BLaER1 treated with 17β-estradiol and CSF1 and Interleukin-3, amounts not matched to agents 10 nM and 100 nM (cell line): ENCODE results near the gene PTPRN2.

Source experiments
- H3K27ac ChIP-seq, 11 experiments: shearing (Covaris generic); formaldehyde crosslinking; 2 replicates each; pipeline ENCODE4 v1.8.1; 2022
- H3K27me3 ChIP-seq, 11 experiments: shearing (Covaris generic); formaldehyde crosslinking; 2 replicates each; pipeline ENCODE4 v1.8.1; 2022
- H3K36me3 ChIP-seq, 11 experiments: shearing (Covaris generic); formaldehyde crosslinking; 2 replicates each; pipeline ENCODE4 v1.8.1; 2022
- H3K4me1 ChIP-seq, 10 experiments: shearing (Covaris generic); formaldehyde crosslinking; 2 replicates each; pipeline ENCODE4 v1.8.1; 2022
- H3K4me2 ChIP-seq, 11 experiments: shearing (Covaris generic); formaldehyde crosslinking; 2 replicates each; pipeline ENCODE4 v1.8.1; 2022
- H3K4me3 ChIP-seq, 10 experiments: shearing (Covaris generic); formaldehyde crosslinking; 2 replicates each; pipeline ENCODE4 v1.8.1; 2022
- H3K9ac ChIP-seq, 11 experiments: shearing (Covaris generic); formaldehyde crosslinking; 2 replicates each; pipeline ENCODE4 v1.8.1; 2022
- H3K9me3 ChIP-seq, 11 experiments: shearing (Covaris generic); formaldehyde crosslinking; replicated peaks in 1 of 11; 2 replicates each; pipeline ENCODE4 v1.8.1; 2022
- H4K20me1 ChIP-seq, 11 experiments: shearing (Covaris generic); formaldehyde crosslinking; 2 replicates each; pipeline ENCODE4 v1.8.1; 2022
- Cebpa-rat ChIP-seq, 11 experiments: shearing (Covaris generic); IDR thresholded peaks; 2 replicates each; pipeline ENCODE4 v1.8.1; 2022

PTPRN2 gene

GRCh38 chr7:157844611-157845010 is 743.0 kb downstream of the PTPRN2 start:
- no peak overlapping the region for H3K27ac ChIP-seq
- H3K27me3 ChIP-seq, result peaks cover 0 to 6% (median 0%) of the 10 kb centered on the region in 11 experiments; a peak in 4 of 22 replicates
- H4K20me1 ChIP-seq, result no peaks in the 10 kb centered on the region
- no peak overlapping the region for H3K9ac ChIP-seq
- H3K4me3 ChIP-seq, result no peak overlapping the region
- no peak for TF ChIP-seq Cebpa-rat (IDR thresholded peaks at IDR 0.05)
- peaks cover 12 to 45% (median 17%) of the 10 kb centered on the region in 11 experiments; a peak in 19 of 22 replicates for H3K9me3 ChIP-seq
- no peak overlapping the region for H3K4me2 ChIP-seq
- no peaks in the 10 kb centered on the region for H3K36me3 ChIP-seq
- H3K4me1 ChIP-seq, result peaks cover 12 to 16% (median 14%) of the 10 kb centered on the region in 10 experiments

DNA sequence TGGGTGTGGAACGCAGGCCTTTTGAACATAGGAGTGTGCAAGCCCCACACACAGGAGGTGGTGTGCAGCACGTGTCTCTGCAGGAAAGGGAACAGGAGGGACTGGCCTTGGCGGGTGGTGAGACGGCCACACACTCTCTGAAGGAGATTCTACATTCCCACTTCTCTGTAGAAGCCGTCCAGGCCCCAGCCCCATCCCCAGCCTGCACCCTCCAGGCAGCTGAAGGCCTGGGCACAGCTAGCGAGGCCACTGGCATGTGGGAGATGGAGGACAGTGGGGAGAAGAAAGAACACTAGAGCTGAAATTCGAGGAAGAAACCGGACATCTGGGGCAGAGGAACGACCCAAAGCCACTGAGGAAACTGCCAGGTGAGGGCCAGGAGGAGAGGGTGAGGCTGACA is 743.5 kb downstream of the PTPRN2 start:
- Histone ChIP-seq H4K20me1 (no peaks in the 10 kb centered on the region), H3K27me3 (peaks cover 0 to 6% (median 0%) of the 10 kb centered on the region in 11 experiments; a peak in 4 of 22 replicates), H3K36me3 (no peaks in the 10 kb centered on the region), H3K4me2 (no peak overlapping the region), H3K9ac (no peak overlapping the region), H3K9me3 (peaks cover 12 to 48% (median 18%) of the 10 kb centered on the region in 11 experiments; a peak in 19 of 22 replicates), H3K4me1 (peaks cover 12 to 16% (median 14%) of the 10 kb centered on the region in 10 experiments), H3K4me3 (no peak overlapping the region), H3K27ac (no peak overlapping the region)
- TF ChIP-seq Cebpa-rat (IDR thresholded peaks at IDR 0.05), result no peak

- no peaks in the 10 kb centered on the region for H4K20me1 ChIP-seq
- no peak overlapping the region for H3K4me3 ChIP-seq
- H3K4me2 ChIP-seq, result no peak overlapping the region
- peaks cover 0 to 6% (median 0%) of the 10 kb centered on the region in 11 experiments; a peak in 4 of 22 replicates for H3K27me3 ChIP-seq
- peaks cover 12 to 16% (median 14%) of the 10 kb centered on the region in 10 experiments for H3K4me1 ChIP-seq
- H3K9ac ChIP-seq, result no peak overlapping the region
- peaks cover 12 to 42% (median 18%) of the 10 kb centered on the region in 11 experiments; a peak in 19 of 22 replicates for H3K9me3 ChIP-seq
- H3K36me3 ChIP-seq, result no peaks in the 10 kb centered on the region
- no peak overlapping the region for H3K27ac ChIP-seq
- TF ChIP-seq Cebpa-rat (IDR thresholded peaks at IDR 0.05), result no peak
These were observed 744.1 kb downstream of the PTPRN2 start for GRCh38 chr7:157843336-157844140.

DNA sequence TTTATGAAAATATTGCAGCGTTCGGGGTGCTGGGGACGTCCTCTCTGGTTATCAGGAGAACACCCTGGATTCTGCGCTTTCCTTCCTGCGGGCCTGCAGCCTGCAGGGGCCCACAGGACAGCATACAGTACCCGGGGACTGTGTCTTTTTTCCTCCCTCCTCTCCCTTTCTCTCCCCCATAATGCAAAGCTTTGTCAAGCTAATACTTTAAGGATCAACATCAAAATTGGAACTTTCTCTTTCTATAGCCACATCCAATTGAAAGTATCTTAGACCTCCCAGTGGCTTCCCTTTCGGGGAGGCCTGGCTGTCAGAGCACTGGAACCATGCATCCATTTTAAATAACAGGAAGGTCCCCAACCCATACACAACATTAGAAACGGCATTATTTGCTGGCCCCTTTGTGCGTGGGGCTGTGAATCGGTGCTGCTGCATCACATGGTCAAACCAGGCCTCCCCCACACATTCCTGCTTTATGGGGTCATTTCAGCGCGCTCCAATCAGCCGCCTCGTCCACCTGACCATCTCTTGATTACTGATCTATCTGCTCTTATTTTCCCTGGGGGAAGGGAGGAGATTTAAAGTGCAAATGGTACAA is 745.8 kb downstream of the PTPRN2 start:
- no peak for TF ChIP-seq Cebpa-rat (IDR thresholded peaks at IDR 0.05)
- Histone ChIP-seq H4K20me1 (no peaks in the 10 kb centered on the region), H3K9ac (no peak overlapping the region), H3K4me1 (peaks cover 12 to 16% (median 14%) of the 10 kb centered on the region in 10 experiments), H3K27ac (no peak overlapping the region), H3K4me3 (no peak overlapping the region), H3K9me3 (peaks cover 8 to 30% (median 15%) of the 10 kb centered on the region in 11 experiments; a peak in 18 of 22 replicates), H3K36me3 (no peaks in the 10 kb centered on the region), H3K27me3 (peaks cover 0 to 6% (median 0%) of the 10 kb centered on the region in 11 experiments; a peak in 4 of 22 replicates), H3K4me2 (no peak overlapping the region)

DNA sequence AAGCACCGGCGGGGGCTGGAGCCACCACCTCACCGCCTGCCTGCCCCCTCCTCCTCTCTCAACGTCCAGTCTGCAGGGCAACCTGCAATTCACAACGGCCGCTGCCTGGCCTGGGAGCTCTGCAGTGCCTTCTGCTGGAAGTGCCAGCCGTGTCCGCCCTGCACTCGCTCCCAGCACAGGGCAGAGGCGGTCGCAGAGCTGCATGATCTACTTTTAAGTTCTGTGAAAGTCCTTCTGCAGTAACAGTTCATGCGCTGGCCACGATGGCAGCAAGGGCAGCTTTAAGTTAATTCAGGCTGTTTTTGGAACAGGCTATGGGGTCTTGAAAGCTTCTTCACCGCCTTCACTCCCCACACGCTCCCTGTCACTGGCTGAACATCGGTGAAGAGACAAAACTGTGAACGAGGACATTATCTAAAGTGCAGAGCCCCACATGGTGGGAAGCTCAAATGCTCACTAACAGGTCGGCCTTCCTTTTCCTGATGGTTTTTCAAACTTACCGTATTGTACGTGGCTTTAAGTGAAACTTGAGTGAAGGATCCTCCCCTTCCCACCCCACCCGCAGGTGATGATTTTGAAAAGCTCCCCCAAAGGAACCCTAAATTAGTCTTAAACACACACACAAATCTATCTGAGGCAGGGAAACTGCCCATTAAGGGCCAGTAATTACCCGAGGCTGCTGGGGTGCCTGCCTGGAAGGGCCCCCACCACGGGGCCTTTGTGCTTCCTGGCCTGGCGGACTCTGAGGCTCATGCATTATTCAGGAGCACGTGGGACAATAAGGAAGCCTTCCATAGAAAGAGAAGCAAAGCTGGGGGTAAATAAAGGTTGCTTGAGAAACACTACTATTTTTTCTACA is 746.5 kb downstream of the PTPRN2 start:
- no peak overlapping the region for H3K9ac ChIP-seq
- no peak for TF ChIP-seq Cebpa-rat (IDR thresholded peaks at IDR 0.05)
- H3K4me2 ChIP-seq, result no peak overlapping the region
- H3K4me1 ChIP-seq, result peaks cover 8 to 12% (median 11%) of the 10 kb centered on the region in 10 experiments
- H3K9me3 ChIP-seq, result peaks cover 8 to 28% (median 15%) of the 10 kb centered on the region in 11 experiments; a peak in 18 of 22 replicates
- no peaks in the 10 kb centered on the region for H4K20me1 ChIP-seq
- no peak overlapping the region for H3K4me3 ChIP-seq
- H3K36me3 ChIP-seq, result no peaks in the 10 kb centered on the region
- no peak overlapping the region for H3K27ac ChIP-seq
- peaks cover 0 to under 1% (median 0%) of the 10 kb centered on the region in 11 experiments; a peak in 2 of 22 replicates for H3K27me3 ChIP-seq

GRCh38 chr7:157840174-157840913 is 747.3 kb downstream of the PTPRN2 start:
- Histone ChIP-seq H3K36me3 (no peaks in the 10 kb centered on the region), H3K4me3 (no peak overlapping the region), H3K9me3 (peaks cover 8 to 24% (median 15%) of the 10 kb centered on the region in 11 experiments; a peak in 18 of 22 replicates), H3K27ac (no peak overlapping the region), H3K9ac (no peak overlapping the region), H3K27me3 (no peaks in the 10 kb centered on the region), H3K4me1 (peaks cover 0 to 4% (median 3%) of the 10 kb centered on the region in 10 experiments; a peak in 16 of 20 replicates), H4K20me1 (no peaks in the 10 kb centered on the region), H3K4me2 (no peak overlapping the region)
- no peak for TF ChIP-seq Cebpa-rat (IDR thresholded peaks at IDR 0.05)

DNA sequence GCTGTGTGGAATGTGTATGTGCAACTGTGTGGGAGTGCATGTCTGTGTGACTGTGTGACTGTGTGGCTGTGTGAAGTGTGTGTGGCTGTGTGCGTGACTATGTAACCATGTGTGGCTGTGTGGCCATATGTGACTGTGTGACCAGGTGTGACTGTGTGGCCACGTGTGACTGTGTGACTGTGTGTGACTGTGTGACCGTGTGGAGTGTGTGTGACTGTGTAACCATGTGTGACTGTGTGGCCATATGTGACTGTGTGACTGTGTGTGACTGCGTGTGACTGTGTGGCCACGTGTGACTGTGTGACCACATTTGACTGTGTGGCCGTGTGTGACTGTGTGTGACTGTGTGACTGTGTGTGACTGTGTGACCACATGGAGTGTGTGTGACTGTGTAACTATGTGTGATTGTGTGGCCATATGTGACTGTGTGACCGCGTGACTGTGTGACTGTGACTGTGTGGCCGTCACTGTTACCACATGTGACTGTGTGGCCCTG is 747.9 kb downstream of the PTPRN2 start:
- H3K9me3 ChIP-seq, result peaks cover 8 to 19% (median 15%) of the 10 kb centered on the region in 11 experiments; a peak in 18 of 22 replicates

DNA sequence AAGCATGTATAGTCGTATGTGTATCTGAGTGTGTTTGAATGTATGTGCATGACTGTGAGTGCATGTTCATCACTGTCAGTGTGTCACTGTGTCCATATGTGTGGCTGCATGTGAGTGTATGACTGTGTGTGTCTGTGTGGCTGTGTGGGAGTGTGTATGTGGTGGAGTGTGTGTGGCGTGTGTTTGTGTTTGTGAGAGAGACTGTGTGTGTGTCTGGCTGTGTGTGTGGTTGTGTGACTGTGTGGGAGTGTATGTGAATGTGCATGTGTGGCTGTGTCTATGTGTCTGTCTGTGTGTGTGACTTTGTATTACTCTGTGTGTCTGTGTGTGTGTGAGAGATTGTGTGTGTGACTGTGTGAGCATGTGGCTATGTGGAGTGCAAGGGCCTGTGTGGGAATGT is 748.4 kb downstream of the PTPRN2 start:
- TF ChIP-seq Cebpa-rat (IDR thresholded peaks at IDR 0.05), result no peak
- no peaks in the 10 kb centered on the region for H4K20me1 ChIP-seq
- H3K4me2 ChIP-seq, result no peak overlapping the region
- H3K27me3 ChIP-seq, result no peaks in the 10 kb centered on the region
- H3K9me3 ChIP-seq, result peaks cover 8 to 19% (median 15%) of the 10 kb centered on the region in 11 experiments; a peak in 18 of 22 replicates
- no peak overlapping the region for H3K9ac ChIP-seq
- H3K4me3 ChIP-seq, result no peak overlapping the region
- H3K27ac ChIP-seq, result no peak overlapping the region
- 0 out of 20 replicates have a peak, but pooled peaks cover 0 to 3% (median 0%) of the 10 kb centered on the region in 10 experiments for H3K4me1 ChIP-seq
- no peaks in the 10 kb centered on the region for H3K36me3 ChIP-seq

More for the DNA sequence above, 747.9 kb downstream of the PTPRN2 start:
- 0 out of 20 replicates have a peak, but pooled peaks cover 0 to 3% (median 0%) of the 10 kb centered on the region in 10 experiments for H3K4me1 ChIP-seq
- no peaks in the 10 kb centered on the region for H3K36me3 ChIP-seq
- no peak for TF ChIP-seq Cebpa-rat (IDR thresholded peaks at IDR 0.05)
- no peaks in the 10 kb centered on the region for H3K27me3 ChIP-seq
- no peaks in the 10 kb centered on the region for H4K20me1 ChIP-seq
- no peak overlapping the region for H3K9ac ChIP-seq
- no peak overlapping the region for H3K4me2 ChIP-seq
- H3K4me3 ChIP-seq, result no peak overlapping the region
- no peak overlapping the region for H3K27ac ChIP-seq
